ENCODE measurements around the gene CRYAB. TPM values are rescaled to one million over a fixed set of nuclear protein-coding genes. Genes with fewer than 3 reads are reported as not detected.
A peak's percentile ranks its signal among the peaks of the same experiment; 100 is the strongest.

The CRYAB gene
- total RNA-seq, 1 experiment from 2014 or later, result 2.1 TPM

DNA sequence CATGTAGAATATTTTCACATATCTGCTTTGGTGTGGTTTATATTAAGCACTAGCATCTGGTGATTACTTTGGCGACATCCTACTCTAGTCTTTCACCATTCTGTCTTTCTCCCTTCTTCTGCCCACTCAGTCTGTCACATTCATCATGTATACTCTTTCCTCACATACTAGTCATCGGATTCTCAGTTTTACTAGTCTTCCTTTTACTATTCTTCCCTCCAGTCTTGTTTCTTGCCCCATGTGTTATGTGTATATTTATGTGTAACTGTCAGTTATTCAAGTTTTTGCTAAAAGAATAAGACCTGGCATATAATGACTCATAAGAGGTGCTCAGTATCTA lies 21.0 kb upstream of the CRYAB start (continued):
- TF ChIP-seq NR1H2 (CRISPR knock-in tag; IDR thresholded peaks at IDR 0.05) (no peak), ZNF317 (CRISPR knock-in tag; IDR thresholded peaks at IDR 0.05; ENCODE audit: borderline replicate concordance, low read depth) (no peak), SP1 (CRISPR knock-in tag; conservative IDR thresholded peaks at IDR 0.05) (no peak), MLX (CRISPR knock-in tag; IDR thresholded peaks at IDR 0.05) (no peak)
- TF ChIP-seq, protein P1, sequence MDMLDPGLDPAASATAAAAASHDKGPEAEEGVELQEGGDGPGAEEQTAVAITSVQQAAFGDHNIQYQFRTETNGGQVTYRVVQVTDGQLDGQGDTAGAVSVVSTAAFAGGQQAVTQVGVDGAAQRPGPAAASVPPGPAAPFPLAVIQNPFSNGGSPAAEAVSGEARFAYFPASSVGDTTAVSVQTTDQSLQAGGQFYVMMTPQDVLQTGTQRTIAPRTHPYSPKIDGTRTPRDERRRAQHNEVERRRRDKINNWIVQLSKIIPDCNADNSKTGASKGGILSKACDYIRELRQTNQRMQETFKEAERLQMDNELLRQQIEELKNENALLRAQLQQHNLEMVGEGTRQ (CRISPR knock-in tag; IDR thresholded peaks at IDR 0.05), result no peak

DNA sequence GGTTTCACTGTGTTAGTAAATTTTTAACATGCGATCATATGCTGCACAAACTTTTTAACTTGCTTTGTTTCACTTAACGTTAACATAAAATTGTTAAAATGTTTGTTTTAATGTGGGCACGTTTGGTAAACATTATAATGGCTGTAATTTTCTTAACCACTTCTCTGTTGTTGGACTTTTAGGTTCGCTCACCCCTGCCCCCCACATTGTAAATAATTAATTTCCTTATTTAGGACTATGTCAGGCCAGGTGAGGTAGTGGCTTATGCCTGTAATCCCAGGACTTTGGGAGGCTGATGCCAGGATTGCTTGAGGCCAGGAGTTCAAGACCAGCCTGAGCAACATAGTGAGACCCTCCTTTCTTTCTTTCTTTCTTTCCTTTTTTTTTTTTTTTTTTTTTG lies 18.9 kb upstream of the CRYAB start:
- Mint-ChIP-seq H3K27me3 (ENCODE audit: low read depth) (no peaks in the 10 kb centered on the region), H3K4me1 (peaks cover 22% of the 10 kb centered on the region), H3K9me3 (no peaks in the 10 kb centered on the region), H3K36me3 (no peaks in the 10 kb centered on the region), H3K4me3 (no peak overlapping the region), H3K27ac (no peak overlapping the region)
- DNase-seq (ENCODE audit: low spot score) (no peak), ATAC-seq (no peak)
- POLR2A ChIA-PET, result no interaction called here
- no peak for TF ChIP-seq FOXJ3 (CRISPR knock-in tag; IDR thresholded peaks at IDR 0.05; ENCODE audit: borderline replicate concordance)
- no peak for TF ChIP-seq ZNF671 (CRISPR knock-in tag; IDR thresholded peaks at IDR 0.05)
- TF ChIP-seq ERG (CRISPR knock-in tag; IDR thresholded peaks at IDR 0.05), result no peak
- no peak for TF ChIP-seq KAT7 (CRISPR knock-in tag; IDR thresholded peaks at IDR 0.05; ENCODE audit: borderline replicate concordance)
- no peak for TF ChIP-seq GTF2I (CRISPR knock-in tag; conservative IDR thresholded peaks at IDR 0.05)
- CTCF ChIA-PET, result interaction anchor here (0.6 to 4.8 kb wide), 4 partner anchors 31 to 92 kb away, joined by 3 to 159 read pairs (median 20); no protein-coding TSS in a partner anchor

GRCh38 chr11:111926505-111927391 lies 15.2 kb upstream of the CRYAB start:
- Mint-ChIP-seq H3K36me3 (no peaks in the 10 kb centered on the region), H3K9me3 (no peaks in the 10 kb centered on the region), H3K27ac (peak overlapping the region; percentile 96), H3K4me3 (peak overlapping the region; percentile 74), H3K4me1 (peaks cover 28% of the 10 kb centered on the region), H3K27me3 (ENCODE audit: low read depth) (no peaks in the 10 kb centered on the region)
- ATAC-seq, result peak; percentile 94
- ChIA-PET POLR2A (interaction anchor here (0.7 to 2.6 kb wide), 11 partner anchors 8 to 160 kb away, joined by 3 to 21 read pairs (median 7); partner anchors contain the start of genes ALG9, C11orf52, CRYAB and DIXDC1), CTCF (interaction anchor here (0.5 to 2.9 kb wide), 28 partner anchors 8 to 412 kb away, joined by 3 to 67 read pairs (median 4); partner anchors contain the start of genes ALG9, BCO2, C11orf52 and CFAP68)
- DNase-seq (ENCODE audit: low spot score), result peak; percentile 97
- TF ChIP-seq NR1H2 (CRISPR knock-in tag; IDR thresholded peaks at IDR 0.05) (no peak), NFATC4 (CRISPR knock-in tag; IDR thresholded peaks at IDR 0.05) (no peak), ZNF138 (CRISPR knock-in tag; conservative IDR thresholded peaks at IDR 0.05) (no peak), ESRRA (CRISPR knock-in tag; IDR thresholded peaks at IDR 0.05; ENCODE audit: borderline replicate concordance) (no peak), SOX15 (CRISPR knock-in tag; IDR thresholded peaks at IDR 0.05) (no peak), CREB1 (CRISPR knock-in tag; IDR thresholded peaks at IDR 0.05) (no peak), FOXP1 (CRISPR knock-in tag; IDR thresholded peaks at IDR 0.05; ENCODE audit: borderline replicate concordance) (no peak), TEAD1 (CRISPR knock-in tag; IDR thresholded peaks at IDR 0.05) (peak; percentile 18; the same call in 1 of the 2 replicates), TP53 (CRISPR knock-in tag; IDR thresholded peaks at IDR 0.05) (no peak), OVOL2 (CRISPR knock-in tag; IDR thresholded peaks at IDR 0.05; ENCODE audit: borderline replicate concordance) (no peak), TEAD4 (CRISPR knock-in tag; IDR thresholded peaks at IDR 0.05) (no peak), NFE2L1 (CRISPR knock-in tag; IDR thresholded peaks at IDR 0.05) (no peak), FOXK1 (CRISPR knock-in tag; IDR thresholded peaks at IDR 0.05) (peak; percentile 45; the same call in 1 of the 2 replicates), NFYB (CRISPR knock-in tag; conservative IDR thresholded peaks at IDR 0.05; ENCODE audit: low read depth) (peak; percentile 54), ATF6 (CRISPR knock-in tag; IDR thresholded peaks at IDR 0.05) (no peak)
- TF ChIP-seq, protein P2, sequence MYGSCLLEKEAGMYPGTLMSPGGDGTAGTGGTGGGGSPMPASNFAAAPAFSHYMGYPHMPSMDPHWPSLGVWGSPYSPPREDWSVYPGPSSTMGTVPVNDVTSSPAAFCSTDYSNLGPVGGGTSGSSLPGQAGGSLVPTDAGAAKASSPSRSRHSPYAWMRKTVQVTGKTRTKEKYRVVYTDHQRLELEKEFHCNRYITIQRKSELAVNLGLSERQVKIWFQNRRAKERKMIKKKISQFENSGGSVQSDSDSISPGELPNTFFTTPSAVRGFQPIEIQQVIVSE (CRISPR knock-in tag; IDR thresholded peaks at IDR 0.05; ENCODE audit: borderline replicate concordance), result no peak
- TF ChIP-seq, protein P3, sequence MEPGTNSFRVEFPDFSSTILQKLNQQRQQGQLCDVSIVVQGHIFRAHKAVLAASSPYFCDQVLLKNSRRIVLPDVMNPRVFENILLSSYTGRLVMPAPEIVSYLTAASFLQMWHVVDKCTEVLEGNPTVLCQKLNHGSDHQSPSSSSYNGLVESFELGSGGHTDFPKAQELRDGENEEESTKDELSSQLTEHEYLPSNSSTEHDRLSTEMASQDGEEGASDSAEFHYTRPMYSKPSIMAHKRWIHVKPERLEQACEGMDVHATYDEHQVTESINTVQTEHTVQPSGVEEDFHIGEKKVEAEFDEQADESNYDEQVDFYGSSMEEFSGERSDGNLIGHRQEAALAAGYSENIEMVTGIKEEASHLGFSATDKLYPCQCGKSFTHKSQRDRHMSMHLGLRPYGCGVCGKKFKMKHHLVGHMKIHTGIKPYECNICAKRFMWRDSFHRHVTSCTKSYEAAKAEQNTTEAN (CRISPR knock-in tag; IDR thresholded peaks at IDR 0.05), result no peak
- TF ChIP-seq, protein P4, sequence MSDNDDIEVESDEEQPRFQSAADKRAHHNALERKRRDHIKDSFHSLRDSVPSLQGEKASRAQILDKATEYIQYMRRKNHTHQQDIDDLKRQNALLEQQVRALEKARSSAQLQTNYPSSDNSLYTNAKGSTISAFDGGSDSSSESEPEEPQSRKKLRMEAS (CRISPR knock-in tag; IDR thresholded peaks at IDR 0.05), result 0 out of 2 replicates have a peak, but pooled peaks have one; percentile 48

Measured in WTC11 (cell line).